ENCODE data around the gene ZNF26.
"Not testable (repeated sequence)": the region's sequence is repeated elsewhere in the genome, so short reads cannot be mapped to it uniquely, and the experiment has no call there.

The ZNF26 gene, protein sequence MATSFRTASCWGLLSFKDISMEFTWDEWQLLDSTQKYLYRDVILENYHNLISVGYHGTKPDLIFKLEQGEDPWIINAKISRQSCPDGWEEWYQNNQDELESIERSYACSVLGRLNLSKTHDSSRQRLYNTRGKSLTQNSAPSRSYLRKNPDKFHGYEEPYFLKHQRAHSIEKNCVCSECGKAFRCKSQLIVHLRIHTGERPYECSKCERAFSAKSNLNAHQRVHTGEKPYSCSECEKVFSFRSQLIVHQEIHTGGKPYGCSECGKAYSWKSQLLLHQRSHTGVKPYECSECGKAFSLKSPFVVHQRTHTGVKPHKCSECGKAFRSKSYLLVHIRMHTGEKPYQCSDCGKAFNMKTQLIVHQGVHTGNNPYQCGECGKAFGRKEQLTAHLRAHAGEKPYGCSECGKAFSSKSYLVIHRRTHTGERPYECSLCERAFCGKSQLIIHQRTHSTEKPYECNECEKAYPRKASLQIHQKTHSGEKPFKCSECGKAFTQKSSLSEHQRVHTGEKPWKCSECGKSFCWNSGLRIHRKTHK

DNA sequence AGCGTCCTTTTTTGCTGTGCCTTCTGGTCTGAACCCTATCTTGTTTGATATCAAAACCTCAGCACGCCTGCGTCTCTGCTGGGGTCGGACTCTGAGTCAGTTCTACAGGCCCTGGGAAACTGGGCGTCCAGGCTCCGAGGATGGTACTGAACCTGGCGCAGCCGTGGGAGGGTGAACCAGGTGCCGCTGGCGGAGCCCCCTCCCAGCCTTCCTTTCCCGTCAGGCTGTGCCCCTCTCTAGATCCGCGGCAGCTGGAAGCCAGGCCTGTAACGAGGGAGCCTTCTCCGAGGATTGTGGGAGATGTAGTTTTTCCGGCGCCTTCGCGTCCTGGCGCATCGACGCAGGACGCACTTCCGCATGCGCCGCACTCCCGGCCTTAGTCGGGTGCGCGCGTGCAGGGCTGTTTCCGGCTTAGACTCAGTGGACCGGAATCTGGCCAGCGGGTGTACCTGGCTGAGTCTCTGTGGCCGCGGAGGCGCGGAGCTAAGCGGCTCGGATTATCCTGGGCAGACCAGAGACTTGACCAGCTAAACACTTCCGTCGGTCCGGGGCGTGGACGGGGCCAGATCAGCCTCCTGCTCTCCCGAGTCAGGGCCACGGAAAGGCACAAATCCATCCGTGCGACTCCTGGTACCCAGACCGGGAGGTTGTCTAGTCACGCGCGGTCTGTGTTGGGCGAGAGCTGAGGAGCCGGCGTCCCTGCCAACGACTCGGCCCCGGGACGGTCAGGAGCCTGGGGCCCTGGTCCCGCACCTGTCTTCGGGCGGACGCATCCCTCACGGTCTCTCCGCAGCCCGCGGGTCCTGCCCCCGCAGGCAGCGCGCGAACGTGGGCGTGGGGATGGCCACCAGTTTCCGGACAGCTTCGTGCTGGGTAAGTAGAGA lies at the start of gene ZNF26:
ZNF26 (plus strand) TSS at position 367 of the 884 bp plus-strand sequence; CDS start at position 841, 474 bp downstream.
- peak; percentile 95 for DNase-seq
- in situ Hi-C loops (cut with MboI; ENCODE audit: low pct_unique_long_range_greater_than_20kb, low sequenced_read_pairs) = no loop called here

DNA sequence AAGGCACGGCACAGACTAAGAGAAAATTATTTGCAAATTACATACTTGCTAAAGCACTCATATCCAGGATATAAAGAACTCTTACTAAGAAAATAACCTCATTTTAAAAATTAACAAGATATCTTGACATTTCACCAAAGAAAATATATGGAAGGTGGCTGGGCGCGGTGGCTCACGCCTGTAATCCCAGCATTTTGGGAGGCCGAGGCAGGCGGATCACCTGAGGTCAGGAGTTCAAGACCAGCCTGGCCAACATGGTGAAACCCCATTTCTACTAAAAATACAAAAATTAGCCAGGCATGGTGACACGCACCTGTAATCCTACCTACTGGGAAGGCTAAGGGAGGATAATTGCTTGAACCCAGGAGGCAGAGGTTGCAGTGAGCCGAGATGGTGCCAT lies 49.2 kb upstream of the ZNF26 start:
- DNase-seq; in situ Hi-C loops (cut with MboI; ENCODE audit: low pct_unique_long_range_greater_than_20kb, low sequenced_read_pairs): not testable (repeated sequence)

GRCh38 chr12:132937476-132937875 lies 48.7 kb upstream of the ZNF26 start:
- no peak for DNase-seq
- in situ Hi-C loops (cut with MboI; ENCODE audit: low pct_unique_long_range_greater_than_20kb, low sequenced_read_pairs) = no loop called here

DNA sequence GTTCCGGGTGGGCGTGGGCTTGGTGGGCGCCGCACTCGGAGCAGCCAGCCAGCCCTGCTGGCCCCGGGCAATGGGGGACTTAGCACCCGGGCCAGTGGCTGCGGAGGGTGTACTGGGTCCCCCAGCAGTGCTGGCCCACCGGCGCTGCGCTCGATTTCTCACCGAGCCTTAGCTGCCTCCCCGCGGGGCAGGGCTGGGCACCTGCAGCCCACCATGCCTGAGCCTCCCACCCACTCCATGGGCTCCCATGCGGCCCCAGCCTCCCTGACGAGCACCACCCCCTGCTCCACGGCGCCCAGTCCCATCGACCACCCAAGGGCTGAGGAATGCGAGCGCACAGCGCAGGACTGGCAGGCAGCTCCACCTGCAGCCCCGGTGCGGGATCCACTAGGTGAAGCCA lies 47.4 kb upstream of the ZNF26 start:
- in situ Hi-C loops (cut with MboI; ENCODE audit: low pct_unique_long_range_greater_than_20kb, low sequenced_read_pairs); DNase-seq: not testable (repeated sequence)

DNA sequence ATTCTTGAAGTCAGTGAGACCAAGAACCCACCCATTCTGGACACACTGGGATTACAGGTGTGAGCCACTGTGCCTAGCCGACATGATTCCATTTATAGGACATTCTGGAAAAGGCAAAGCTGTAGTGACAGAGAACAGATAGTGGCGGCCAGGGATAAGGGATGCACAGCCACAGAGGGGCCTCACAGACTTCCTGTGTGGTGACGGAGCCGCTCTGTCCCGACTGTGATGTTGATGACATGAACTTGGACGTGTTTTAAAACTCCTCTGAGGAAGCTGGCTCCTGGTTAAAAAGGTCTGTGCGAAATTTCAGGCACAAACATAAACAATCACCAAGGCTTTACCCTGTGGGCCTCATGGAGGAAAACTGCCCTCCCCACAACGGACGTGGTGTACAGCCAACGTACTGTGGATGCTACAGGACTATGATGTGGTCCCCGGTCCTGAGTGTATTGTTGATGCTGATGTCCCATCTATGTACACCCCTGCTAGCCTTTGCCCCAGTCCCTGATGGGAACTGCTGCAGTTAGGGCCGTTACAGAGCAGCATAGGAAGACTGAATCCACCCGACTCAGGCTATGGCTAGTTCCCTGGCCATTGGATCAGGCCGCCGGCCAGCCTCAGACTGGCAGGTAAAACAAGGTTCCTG lies 46.0 kb upstream of the ZNF26 start:
- in situ Hi-C loops (cut with MboI; ENCODE audit: low pct_unique_long_range_greater_than_20kb, low sequenced_read_pairs) = no loop called here
- DNase-seq = no peak

DNA sequence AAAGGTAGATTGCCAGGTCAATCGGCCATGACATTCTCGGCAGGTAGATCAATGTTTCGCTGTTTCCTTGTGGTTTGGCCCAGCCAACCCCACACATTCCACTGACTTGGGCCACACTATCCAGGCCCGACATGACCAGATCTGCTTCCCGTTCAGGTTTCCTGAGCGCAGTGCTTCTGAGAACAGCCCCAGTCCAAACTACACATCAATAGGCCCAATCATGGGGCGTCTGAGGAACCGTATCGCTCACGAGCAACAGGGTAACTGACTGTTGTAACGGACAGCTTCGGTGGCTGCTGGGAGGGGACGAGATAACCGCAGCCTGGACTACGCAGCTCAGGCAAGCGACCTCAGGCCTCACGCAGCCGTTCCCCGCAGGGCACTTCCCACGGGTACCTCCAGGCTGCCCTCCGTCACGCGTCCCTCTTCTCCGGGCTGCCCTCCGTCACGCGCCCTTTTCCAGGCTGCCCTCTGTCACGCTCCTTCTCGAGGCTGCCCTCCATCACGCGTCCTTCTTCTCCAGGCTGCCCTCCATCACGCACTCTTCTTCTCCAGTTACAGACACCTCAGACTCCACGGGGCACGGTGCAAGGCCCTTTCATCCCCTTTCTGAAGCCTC lies 44.7 kb upstream of the ZNF26 start:
- in situ Hi-C loops (cut with MboI; ENCODE audit: low pct_unique_long_range_greater_than_20kb, low sequenced_read_pairs) = no loop called here

DNA sequence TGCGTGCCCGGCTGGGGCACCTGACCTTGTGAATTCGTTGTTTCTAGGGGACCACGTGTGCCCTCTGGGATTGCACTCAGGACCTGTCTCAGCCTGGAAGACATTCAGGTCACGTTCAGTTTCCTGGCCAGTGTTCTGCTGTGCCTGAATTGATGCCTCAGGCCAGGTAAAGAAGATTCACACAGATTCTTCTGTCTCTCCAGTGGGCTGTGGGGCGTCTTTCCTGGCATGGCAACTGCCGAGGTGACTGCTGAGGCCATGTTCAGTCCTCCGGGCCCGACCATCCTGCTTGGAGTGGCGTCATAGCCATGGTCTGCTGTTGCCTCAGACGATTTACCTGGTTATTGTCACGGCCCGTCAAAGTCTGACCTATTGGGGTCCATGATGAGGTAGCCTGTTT lies 43.6 kb upstream of the ZNF26 start:
- in situ Hi-C loops (cut with MboI; ENCODE audit: low pct_unique_long_range_greater_than_20kb, low sequenced_read_pairs) = no loop called here
- no peak for DNase-seq

More for the DNA sequence above, 44.7 kb upstream of the ZNF26 start:
- no peak for DNase-seq

GRCh38 chr12:132945806-132946205 lies 40.4 kb upstream of the ZNF26 start:
- no peak for DNase-seq
- in situ Hi-C loops (cut with MboI; ENCODE audit: low pct_unique_long_range_greater_than_20kb, low sequenced_read_pairs) = no loop called here

DNA sequence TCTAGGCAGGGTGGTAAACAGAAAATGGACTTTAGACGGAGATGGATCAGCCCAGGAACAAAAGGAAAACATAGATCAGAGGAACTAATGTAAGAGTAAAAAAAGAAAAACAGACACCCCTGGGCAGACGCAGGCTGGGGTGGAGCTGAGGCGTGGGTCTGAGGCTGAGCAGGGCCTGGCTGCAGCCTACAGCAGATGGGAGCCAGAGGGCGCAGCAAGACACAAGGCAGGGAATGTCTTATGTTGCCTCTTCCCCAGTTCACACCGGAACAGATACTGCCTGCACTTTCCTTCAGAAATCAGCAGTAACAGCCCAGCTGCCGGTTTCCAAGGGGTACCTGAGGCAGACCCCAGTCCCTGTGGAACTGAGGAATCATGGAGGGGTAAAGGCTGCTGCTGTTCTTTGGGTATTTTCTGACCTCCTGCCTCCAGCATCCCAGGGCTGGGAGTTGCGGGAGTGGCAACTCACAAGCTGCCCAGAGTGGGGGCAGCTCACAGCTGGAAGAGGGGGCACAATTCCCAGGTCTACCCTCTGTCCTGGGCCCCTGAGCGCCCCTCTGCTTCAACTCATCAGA lies 39.8 kb upstream of the ZNF26 start:
- in situ Hi-C loops (cut with MboI; ENCODE audit: low pct_unique_long_range_greater_than_20kb, low sequenced_read_pairs) = no loop called here
- DNase-seq = no peak

DNA sequence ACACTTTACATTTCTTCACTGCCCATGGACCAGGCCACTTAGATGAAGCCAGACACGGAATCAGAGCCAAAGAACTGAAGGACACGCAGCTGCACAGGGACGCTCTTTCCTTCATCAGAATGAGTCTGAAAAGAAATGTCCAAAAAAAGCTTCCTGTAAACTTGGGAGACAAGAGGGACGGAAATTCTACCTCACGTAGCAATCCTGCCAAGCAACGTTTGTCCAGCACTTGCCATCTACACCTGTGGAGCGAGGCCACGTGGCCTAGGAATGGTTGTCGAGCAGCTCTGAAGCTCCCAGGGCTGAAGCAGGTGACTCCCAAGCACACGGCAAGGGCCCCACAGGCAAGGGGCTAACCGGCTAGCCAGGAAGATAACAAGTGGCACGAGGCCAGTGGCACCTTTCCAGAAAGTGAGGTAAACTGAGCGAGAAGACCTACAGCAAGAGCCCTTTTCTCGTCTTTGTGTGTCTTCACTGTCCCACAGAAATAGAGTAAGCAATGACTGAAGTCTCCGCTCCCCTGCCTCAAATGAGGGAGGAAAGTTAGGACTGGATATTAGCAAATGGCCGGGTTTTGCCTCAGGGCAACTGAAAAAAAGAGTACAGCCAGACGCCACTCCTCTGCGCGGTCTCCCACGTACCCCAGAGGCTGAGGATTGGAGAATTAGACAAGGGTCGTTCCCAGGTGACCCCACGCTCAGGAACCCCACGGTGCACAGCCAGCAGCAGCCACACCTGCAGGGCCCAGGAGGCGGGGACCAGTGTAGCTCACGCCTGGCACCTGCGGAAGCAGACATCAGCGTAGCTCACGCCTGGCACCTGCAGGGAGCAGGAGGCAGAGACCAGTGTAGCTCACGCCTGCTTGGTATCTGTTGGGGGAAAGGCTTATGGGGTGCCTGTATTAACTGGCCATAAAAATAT lies 37.8 kb upstream of the ZNF26 start:
- in situ Hi-C loops (cut with MboI; ENCODE audit: low pct_unique_long_range_greater_than_20kb, low sequenced_read_pairs) = no loop called here
- DNase-seq = no peak

DNA sequence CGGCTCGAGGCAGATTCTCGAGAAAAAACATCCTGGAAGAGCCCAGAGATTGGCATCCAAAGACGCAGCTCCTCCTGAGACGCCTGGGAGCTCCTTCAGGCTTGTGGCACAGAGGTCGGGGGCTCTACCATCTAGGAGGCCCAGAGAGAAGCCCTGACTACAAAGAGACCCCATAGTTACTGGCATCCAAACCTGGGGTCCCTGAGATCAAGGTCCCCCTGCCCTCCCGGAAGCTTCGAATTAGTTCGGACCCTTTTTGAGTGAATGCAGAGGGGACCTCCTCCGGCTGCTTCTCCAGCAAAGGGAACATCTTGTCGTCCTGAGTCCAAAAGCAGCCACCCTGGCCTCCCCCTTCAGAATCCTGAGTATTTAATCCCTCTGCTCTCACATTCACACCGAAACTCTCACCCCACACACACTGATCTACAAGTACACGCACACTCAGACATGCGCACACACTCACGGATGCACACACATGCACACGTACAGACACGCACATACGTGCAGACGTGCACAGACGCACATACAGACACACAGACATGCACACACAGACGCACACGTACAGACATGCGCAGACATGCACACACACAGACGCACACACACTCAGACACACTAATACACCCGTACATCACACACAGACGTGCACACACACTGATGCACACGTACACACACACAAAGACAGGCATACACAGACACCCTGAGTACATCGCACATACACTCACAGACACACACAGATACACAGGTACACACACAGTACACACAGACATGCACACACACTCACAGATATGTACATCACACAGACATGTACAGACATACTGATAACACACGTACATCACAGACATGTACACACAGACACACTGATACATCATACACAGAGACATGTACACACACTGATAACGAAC lies 36.0 kb upstream of the ZNF26 start:
- in situ Hi-C loops (cut with MboI; ENCODE audit: low pct_unique_long_range_greater_than_20kb, low sequenced_read_pairs) = no loop called here
- no peak for DNase-seq

GRCh38 chr12:132950844-132951535 lies 35.2 kb upstream of the ZNF26 start:
- in situ Hi-C loops (cut with MboI; ENCODE audit: low pct_unique_long_range_greater_than_20kb, low sequenced_read_pairs) = no loop called here
- no peak for DNase-seq

GRCh38 chr12:132951649-132952048 lies 34.5 kb upstream of the ZNF26 start:
- in situ Hi-C loops (cut with MboI; ENCODE audit: low pct_unique_long_range_greater_than_20kb, low sequenced_read_pairs) = no loop called here
- no peak for DNase-seq

DNA sequence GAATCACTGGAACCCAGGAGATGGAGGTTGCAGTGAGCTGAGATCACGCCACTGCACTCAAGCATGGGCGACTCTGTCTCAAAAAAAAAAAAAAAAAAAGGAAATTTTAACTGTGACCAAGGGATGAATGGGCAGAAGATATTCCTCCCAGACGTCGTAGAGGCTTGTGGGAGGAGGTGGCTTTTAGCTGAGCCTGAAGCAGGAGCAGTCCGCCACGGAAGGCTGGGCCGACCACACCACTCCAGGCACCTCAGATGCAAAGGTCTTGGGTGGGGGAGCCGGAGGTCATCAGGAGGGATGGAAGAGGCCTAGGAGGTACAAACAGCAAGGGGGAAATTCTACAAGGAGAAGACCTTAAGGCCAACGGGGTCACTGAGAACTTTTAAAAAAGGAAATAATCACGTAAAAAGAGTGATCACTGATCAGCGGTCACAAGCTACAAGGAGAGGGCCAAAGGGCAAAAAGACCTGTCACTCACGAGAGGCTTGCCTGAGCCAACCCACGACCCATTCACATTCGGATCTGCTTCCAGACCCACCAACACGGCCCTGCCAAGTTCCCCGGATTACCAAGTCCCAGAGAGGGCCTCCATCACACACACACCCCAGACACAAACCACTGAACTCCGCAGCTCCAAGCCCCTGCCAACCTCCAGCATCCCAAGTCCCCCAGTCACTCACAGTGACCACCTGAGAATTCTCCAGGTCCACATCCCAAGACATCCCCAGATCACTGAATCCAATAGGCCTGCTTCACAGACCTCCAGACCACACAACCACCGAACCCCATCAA lies 33.6 kb upstream of the ZNF26 start:
- in situ Hi-C loops (cut with MboI; ENCODE audit: low pct_unique_long_range_greater_than_20kb, low sequenced_read_pairs) = no loop called here
- DNase-seq = no peak

- in situ Hi-C loops (cut with MboI; ENCODE audit: low pct_unique_long_range_greater_than_20kb, low sequenced_read_pairs) = no loop called here
- DNase-seq = no peak
Observed at GRCh38 chr12:132953163-132953425, 33.1 kb upstream of the ZNF26 start.

- in situ Hi-C loops (cut with MboI; ENCODE audit: low pct_unique_long_range_greater_than_20kb, low sequenced_read_pairs) = no loop called here
- DNase-seq = no peak
Observed at GRCh38 chr12:132953771-132954170, 32.4 kb upstream of the ZNF26 start.
